ENCODE measurements around the gene GAN. TPM values are rescaled to one million over a fixed set of nuclear protein-coding genes. Genes with fewer than 3 reads are reported as not detected.
A peak's percentile ranks its signal among the peaks of the same experiment; 100 is the strongest.
"Not testable (repeated sequence)": the region's sequence is repeated elsewhere in the genome, so short reads cannot be mapped to it uniquely, and the experiment has no call there.

GAN gene
- total RNA-seq, 1 donor from 2014 or later: 5.6 TPM

DNA sequence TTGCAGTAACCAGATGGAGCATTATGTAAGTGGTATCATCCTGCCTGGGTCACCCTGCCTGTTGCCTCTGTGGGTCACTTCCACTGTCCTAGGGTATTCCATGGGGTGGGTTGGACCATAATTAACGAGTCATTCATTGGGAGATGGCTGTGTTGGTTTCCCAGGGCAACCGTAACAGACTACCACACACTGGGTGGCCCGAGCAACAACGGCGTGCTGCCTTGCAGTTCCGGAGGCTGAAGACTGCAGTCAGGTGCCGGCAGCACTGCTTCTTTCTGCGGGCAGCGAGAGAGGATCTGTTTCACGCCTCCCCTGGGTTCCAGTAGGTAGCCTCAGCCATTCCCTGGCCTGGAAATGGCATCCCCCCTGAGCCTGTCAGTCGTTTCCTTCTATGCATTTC is 101.0 kb downstream of the GAN start:
- no peak overlapping the region for H3K4me3 ChIP-seq (ENCODE audit: low read depth, low read length)
- no peak for DNase-seq (ENCODE audit: low read depth)
- TF ChIP-seq, protein P1, sequence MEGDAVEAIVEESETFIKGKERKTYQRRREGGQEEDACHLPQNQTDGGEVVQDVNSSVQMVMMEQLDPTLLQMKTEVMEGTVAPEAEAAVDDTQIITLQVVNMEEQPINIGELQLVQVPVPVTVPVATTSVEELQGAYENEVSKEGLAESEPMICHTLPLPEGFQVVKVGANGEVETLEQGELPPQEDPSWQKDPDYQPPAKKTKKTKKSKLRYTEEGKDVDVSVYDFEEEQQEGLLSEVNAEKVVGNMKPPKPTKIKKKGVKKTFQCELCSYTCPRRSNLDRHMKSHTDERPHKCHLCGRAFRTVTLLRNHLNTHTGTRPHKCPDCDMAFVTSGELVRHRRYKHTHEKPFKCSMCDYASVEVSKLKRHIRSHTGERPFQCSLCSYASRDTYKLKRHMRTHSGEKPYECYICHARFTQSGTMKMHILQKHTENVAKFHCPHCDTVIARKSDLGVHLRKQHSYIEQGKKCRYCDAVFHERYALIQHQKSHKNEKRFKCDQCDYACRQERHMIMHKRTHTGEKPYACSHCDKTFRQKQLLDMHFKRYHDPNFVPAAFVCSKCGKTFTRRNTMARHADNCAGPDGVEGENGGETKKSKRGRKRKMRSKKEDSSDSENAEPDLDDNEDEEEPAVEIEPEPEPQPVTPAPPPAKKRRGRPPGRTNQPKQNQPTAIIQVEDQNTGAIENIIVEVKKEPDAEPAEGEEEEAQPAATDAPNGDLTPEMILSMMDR (conservative IDR thresholded peaks at IDR 0.05; ENCODE audit: low read depth, low read length): no peak

DNA sequence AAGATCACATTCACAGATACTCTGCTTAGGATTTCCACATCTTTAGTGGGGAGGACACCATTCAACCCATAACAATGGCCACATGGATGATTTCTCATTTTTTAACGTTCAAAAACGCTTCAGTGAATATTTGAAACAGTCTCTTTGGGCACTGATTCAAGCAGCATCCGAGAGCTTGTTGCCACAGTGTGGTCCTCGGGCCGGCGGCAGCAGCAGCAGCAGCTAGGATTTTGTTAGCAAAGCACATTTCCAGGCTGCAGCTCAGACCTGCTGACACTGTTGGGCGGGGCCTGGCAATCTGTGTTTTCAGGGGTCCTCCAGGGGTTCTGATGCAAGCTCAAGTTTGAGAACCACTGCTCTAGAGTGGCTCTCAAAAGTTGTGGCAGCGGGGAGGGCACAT is 102.0 kb downstream of the GAN start:
- DNase-seq (ENCODE audit: low read depth): no peak
- H3K4me3 ChIP-seq (ENCODE audit: low read depth, low read length): no peak overlapping the region
- TF ChIP-seq, protein P1 (conservative IDR thresholded peaks at IDR 0.05; ENCODE audit: low read depth, low read length): no peak

DNA sequence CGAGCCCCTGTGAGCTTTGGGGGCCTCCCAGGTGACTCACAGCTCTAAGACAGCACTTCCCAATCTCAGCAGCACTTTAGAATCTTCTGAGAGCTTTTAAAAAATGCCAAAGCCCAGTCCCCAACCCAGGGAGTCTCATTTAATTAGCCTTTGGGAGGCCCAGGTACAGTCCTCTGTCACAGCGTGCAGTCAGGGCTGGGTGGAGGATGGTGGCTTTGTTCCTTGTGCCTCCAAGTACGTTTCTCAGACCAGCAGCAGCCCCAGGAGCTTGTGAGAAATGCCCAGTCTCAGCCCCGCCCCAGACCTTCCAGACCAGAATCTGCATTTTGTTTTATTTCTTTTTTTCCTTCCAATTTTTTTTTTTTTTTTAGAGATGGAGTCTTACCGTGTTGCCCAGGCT is 102.4 kb downstream of the GAN start:
- DNase-seq (ENCODE audit: low read depth): no peak
- TF ChIP-seq, protein P1 (conservative IDR thresholded peaks at IDR 0.05; ENCODE audit: low read depth, low read length): no peak
- no peak overlapping the region for H3K4me3 ChIP-seq (ENCODE audit: low read depth, low read length)

DNA sequence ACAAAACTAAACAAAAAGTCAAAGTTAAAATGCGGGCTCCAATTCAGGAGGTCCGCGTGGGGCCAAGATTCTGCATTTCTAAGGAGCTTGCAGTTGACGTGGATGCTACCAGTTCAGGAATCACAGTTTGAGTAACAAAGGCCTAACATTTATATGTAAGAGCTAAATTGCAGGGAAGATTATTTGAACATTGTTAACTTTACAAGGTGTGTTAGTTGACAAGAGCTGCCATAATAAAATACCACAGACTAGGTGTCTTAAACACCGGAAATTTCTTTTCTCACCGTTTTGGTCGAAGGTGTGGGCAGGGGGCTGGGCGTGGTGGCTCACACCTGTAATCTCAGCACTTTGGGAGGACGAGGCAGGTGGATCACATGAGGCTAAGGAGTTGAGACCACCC is 105.0 kb downstream of the GAN start:
- H3K4me3 ChIP-seq (ENCODE audit: low read depth, low read length): no peak overlapping the region
- TF ChIP-seq, protein P1 (conservative IDR thresholded peaks at IDR 0.05; ENCODE audit: low read depth, low read length): no peak
- no peak for DNase-seq (ENCODE audit: low read depth)

DNA sequence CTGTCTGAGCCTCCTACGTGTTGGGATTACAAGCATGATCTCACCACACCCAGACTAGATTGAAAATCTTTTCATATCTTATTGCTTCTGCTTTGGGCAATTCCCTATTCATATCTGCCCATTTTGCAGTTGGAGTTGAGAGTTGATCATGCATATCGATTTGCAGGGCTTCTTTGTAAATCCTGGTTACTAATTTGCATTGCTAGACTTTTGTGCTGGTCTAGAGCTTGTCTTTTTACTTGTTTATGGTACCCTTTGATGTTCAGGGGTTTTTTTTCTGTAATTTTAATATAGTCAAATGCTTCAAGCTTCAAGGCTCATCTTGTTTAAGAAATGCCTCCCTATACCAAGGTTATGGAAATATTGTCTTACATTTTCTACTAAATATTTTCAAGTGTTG is 106.4 kb downstream of the GAN start:
- DNase-seq (ENCODE audit: low read depth): no peak
- TF ChIP-seq, protein P1 (conservative IDR thresholded peaks at IDR 0.05; ENCODE audit: low read depth, low read length): no peak
- no peak overlapping the region for H3K4me3 ChIP-seq (ENCODE audit: low read depth, low read length)

DNA sequence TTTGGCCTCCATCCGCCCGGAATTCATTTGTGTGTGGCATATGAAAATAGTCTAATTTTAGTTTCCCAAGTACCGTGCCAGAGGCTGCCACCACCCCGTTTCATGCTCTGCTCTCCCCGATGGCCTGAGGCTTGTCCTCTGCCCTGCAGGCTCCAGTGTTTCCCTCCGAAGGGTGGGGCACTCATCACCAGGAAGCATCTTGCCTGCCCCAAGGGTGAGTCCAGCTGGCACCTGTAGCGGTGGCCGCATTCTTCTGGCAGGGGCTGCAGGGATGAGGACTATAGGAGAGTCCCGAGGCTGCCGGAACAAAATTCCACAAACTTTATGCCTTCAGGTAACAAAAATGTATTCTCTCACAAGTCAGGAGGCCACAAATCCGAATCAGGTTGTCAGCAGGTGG is 106.8 kb downstream of the GAN start:
- no peak for DNase-seq (ENCODE audit: low read depth)
- TF ChIP-seq, protein P1 (conservative IDR thresholded peaks at IDR 0.05; ENCODE audit: low read depth, low read length): no peak

GRCh38 chr16:81422153-81422552 is 107.4 kb downstream of the GAN start:
- not testable (repeated sequence) for H3K4me3 ChIP-seq (ENCODE audit: low read depth, low read length); DNase-seq (ENCODE audit: low read depth)

More for the DNA sequence above, 106.8 kb downstream of the GAN start:
- no peak overlapping the region for H3K4me3 ChIP-seq (ENCODE audit: low read depth, low read length)

GRCh38 chr16:81424771-81425170 is 110.0 kb downstream of the GAN start:
- H3K4me3 ChIP-seq (ENCODE audit: low read depth, low read length): no peak overlapping the region
- peak; percentile 32 for DNase-seq (ENCODE audit: low read depth)
- TF ChIP-seq, protein P1 (conservative IDR thresholded peaks at IDR 0.05; ENCODE audit: low read depth, low read length): no peak

Data from epithelial cell of proximal tubule (primary cell).